Measurements from ENCODE around the gene ARRDC5. TPM values are rescaled to one million over a fixed set of nuclear protein-coding genes. Genes with fewer than 3 reads are reported as not detected.

Gene ARRDC5
- total RNA-seq, 1 experiment from 2014 or later = not detected

- Histone ChIP-seq H3K36me3 (peaks cover 97% of the 10 kb centered on the region), H3K27ac (no peak overlapping the region), H3K9me3 (replicated peaks) (no peaks in the 10 kb centered on the region), H3K4me1 (replicated peaks) (peaks cover 38% of the 10 kb centered on the region), H3K4me3 (no peak overlapping the region), H3K27me3 (replicated peaks) (no peaks in the 10 kb centered on the region)
- no peak for DNase-seq (ENCODE audit: low read depth in 1 of 2, low spot score in 2 of 2)
These were observed 13.8 kb upstream of the ARRDC5 start for GRCh38 chr19:4916292-4917082.

- H3K4me3 ChIP-seq = no peak overlapping the region
- DNase-seq (ENCODE audit: low read depth in 1 of 2, low spot score in 2 of 2) = peak; percentile 88 to 91
- H3K36me3 ChIP-seq = peaks cover 97% of the 10 kb centered on the region
- H3K9me3 ChIP-seq (replicated peaks) = no peaks in the 10 kb centered on the region
- peak overlapping the region; percentile 59 for H3K27ac ChIP-seq
- no peaks in the 10 kb centered on the region for H3K27me3 ChIP-seq (replicated peaks)
- H3K4me1 ChIP-seq (replicated peaks) = peaks cover 50% of the 10 kb centered on the region
These were observed 12.2 kb upstream of the ARRDC5 start for GRCh38 chr19:4914736-4915501.

- no peak for DNase-seq (ENCODE audit: low read depth in 1 of 2, low spot score in 2 of 2)
- Histone ChIP-seq H3K27me3 (replicated peaks) (no peaks in the 10 kb centered on the region), H3K4me3 (no peak overlapping the region), H3K27ac (peak overlapping the region; percentile 59), H3K36me3 (peaks cover 94% of the 10 kb centered on the region), H3K9me3 (replicated peaks) (peaks cover 3% of the 10 kb centered on the region; the same call in 1 of the 2 replicates), H3K4me1 (replicated peaks) (peaks cover 54% of the 10 kb centered on the region)
These were observed 11.5 kb upstream of the ARRDC5 start for GRCh38 chr19:4913996-4914735.

DNA sequence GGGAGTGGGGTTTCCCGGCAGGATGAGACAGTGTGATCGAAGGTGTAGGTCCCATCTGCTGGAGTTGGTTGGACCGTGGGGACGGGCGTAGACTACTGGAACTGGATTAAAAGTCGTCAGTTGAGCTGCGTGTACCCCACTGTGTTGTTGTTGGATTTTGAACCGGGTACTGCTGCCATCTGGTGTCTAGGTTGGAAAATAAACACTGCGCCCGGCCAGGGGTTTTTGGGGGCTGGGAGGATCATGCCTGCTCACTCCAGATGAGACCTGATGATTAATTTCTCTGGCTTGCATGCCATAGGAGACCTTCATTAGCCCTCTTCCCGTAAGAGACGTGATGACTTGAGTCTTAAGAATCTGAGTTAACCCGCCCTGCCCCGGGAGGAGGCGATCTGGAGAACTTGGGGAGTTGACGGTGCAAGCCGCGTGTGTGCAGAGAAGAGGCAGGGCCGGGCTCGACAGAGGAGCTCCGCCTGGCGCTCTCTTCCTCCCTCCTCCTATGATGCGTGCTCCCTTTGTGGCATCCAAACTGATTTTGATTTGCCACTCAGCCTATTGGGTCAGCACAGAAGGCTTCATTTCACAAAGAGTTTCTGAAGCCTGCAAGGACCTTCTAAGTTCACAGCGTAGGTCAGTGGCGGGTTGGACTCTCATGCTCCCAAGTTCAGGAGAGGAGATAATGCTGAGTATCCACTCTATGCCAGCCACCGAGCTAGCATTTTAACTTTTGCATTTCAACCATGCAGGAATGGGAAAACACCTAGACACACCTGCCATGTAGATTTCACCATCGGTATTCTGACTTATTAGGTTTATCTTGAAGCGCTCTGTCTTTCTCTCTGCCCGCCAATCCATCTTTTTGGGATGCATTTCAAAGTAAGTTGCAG, 9.3 kb upstream of the ARRDC5 start:
- H3K36me3 ChIP-seq = peaks cover 73% of the 10 kb centered on the region
- peaks cover 60% of the 10 kb centered on the region for H3K4me1 ChIP-seq (replicated peaks)
- peak overlapping the region; percentile 92 for H3K4me3 ChIP-seq
- no peaks in the 10 kb centered on the region for H3K27me3 ChIP-seq (replicated peaks)
- peaks cover 3% of the 10 kb centered on the region; the same call in 1 of the 2 replicates for H3K9me3 ChIP-seq (replicated peaks)
- peak; percentile 94 to 95 for DNase-seq (ENCODE audit: low read depth in 1 of 2, low spot score in 2 of 2)
- peak overlapping the region; percentile 35 for H3K27ac ChIP-seq

GRCh38 chr19:4911314-4911713, 8.6 kb upstream of the ARRDC5 start:
- peak overlapping the region; percentile 92 for H3K4me3 ChIP-seq
- H3K36me3 ChIP-seq = peaks cover 68% of the 10 kb centered on the region
- H3K27ac ChIP-seq = peak overlapping the region; percentile 35
- no peaks in the 10 kb centered on the region for H3K27me3 ChIP-seq (replicated peaks)
- peaks cover 3% of the 10 kb centered on the region; the same call in 1 of the 2 replicates for H3K9me3 ChIP-seq (replicated peaks)
- peaks cover 60% of the 10 kb centered on the region for H3K4me1 ChIP-seq (replicated peaks)
- no peak for DNase-seq (ENCODE audit: low read depth in 1 of 2, low spot score in 2 of 2)

GRCh38 chr19:4910594-4911281, 8.0 kb upstream of the ARRDC5 start:
- Histone ChIP-seq H3K27me3 (replicated peaks) (no peaks in the 10 kb centered on the region), H3K36me3 (peaks cover 62% of the 10 kb centered on the region), H3K4me3 (peak overlapping the region; percentile 92), H3K27ac (peak overlapping the region; percentile 89), H3K9me3 (replicated peaks) (peaks cover 3% of the 10 kb centered on the region; the same call in 1 of the 2 replicates), H3K4me1 (replicated peaks) (peaks cover 57% of the 10 kb centered on the region)
- peak; percentile 64 to 74 for DNase-seq (ENCODE audit: low read depth in 1 of 2, low spot score in 2 of 2)

- Histone ChIP-seq H3K4me3 (peak overlapping the region; percentile 92), H3K27ac (peak overlapping the region; percentile 89), H3K4me1 (replicated peaks) (peaks cover 50% of the 10 kb centered on the region), H3K36me3 (peaks cover 55% of the 10 kb centered on the region), H3K9me3 (replicated peaks) (peaks cover 3% of the 10 kb centered on the region; the same call in 1 of the 2 replicates), H3K27me3 (replicated peaks) (no peaks in the 10 kb centered on the region)
- peak; percentile 83 to 95 for DNase-seq (ENCODE audit: low read depth in 1 of 2, low spot score in 2 of 2)
These were observed 7.3 kb upstream of the ARRDC5 start for GRCh38 chr19:4909897-4910593.

- H3K36me3 ChIP-seq = peaks cover 48% of the 10 kb centered on the region
- DNase-seq (ENCODE audit: low read depth in 1 of 2, low spot score in 2 of 2) = peak; percentile 76 to 86
- H3K4me1 ChIP-seq (replicated peaks) = peaks cover 42% of the 10 kb centered on the region
- H3K27ac ChIP-seq = peak within 1 kb of the TSS; percentile 89
- H3K4me3 ChIP-seq = peak within 1 kb of the TSS; percentile 92
- H3K9me3 ChIP-seq (replicated peaks) = peaks cover 3% of the 10 kb centered on the region; the same call in 1 of the 2 replicates
- H3K27me3 ChIP-seq (replicated peaks) = no peaks in the 10 kb centered on the region
These were observed 6.6 kb upstream of the ARRDC5 start, which contains the start of gene UHRF1 for GRCh38 chr19:4909156-4909896. TSS of gene UHRF1 (plus strand) at chr19:4909501. CDS start at chr19:4910886, 1,385 bp downstream.

DNA sequence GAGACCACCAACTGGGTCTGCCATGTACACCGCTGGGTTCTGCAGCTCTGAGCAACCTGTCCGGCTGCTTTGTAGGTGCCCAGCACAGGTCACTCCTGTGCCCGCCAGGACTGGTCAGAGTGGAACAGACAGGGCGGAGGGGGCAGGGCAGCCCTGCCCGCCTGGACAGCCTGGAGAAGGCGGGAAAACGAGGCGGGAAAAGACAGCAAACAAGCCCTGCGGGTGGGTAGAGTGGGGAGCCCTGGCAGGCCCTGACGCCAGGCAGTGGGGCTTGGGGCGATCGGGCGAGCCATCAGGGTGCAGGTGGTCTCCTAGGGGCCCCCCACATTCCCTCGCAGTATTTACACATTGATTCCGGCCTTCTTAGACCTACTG, 6.1 kb upstream of the ARRDC5 start:
- H3K27me3 ChIP-seq (replicated peaks) = no peaks in the 10 kb centered on the region
- H3K27ac ChIP-seq = 0 out of 2 replicates have a peak overlapping the region, but pooled peaks have one; percentile 89
- H3K9me3 ChIP-seq (replicated peaks) = peaks cover 3% of the 10 kb centered on the region; the same call in 1 of the 2 replicates
- H3K4me3 ChIP-seq = peak overlapping the region; percentile 92
- DNase-seq (ENCODE audit: low read depth in 1 of 2, low spot score in 2 of 2) = no peak
- H3K36me3 ChIP-seq = peaks cover 42% of the 10 kb centered on the region
- peaks cover 37% of the 10 kb centered on the region for H3K4me1 ChIP-seq (replicated peaks)

- Histone ChIP-seq H3K27me3 (replicated peaks) (no peaks in the 10 kb centered on the region), H3K4me1 (replicated peaks) (peaks cover 35% of the 10 kb centered on the region), H3K27ac (no peak overlapping the region), H3K36me3 (peaks cover 38% of the 10 kb centered on the region), H3K9me3 (replicated peaks) (peaks cover 3% of the 10 kb centered on the region; the same call in 1 of the 2 replicates), H3K4me3 (no peak overlapping the region)
- DNase-seq (ENCODE audit: low read depth in 1 of 2, low spot score in 2 of 2) = no peak
These were observed 5.7 kb upstream of the ARRDC5 start for GRCh38 chr19:4908360-4908759.

DNA sequence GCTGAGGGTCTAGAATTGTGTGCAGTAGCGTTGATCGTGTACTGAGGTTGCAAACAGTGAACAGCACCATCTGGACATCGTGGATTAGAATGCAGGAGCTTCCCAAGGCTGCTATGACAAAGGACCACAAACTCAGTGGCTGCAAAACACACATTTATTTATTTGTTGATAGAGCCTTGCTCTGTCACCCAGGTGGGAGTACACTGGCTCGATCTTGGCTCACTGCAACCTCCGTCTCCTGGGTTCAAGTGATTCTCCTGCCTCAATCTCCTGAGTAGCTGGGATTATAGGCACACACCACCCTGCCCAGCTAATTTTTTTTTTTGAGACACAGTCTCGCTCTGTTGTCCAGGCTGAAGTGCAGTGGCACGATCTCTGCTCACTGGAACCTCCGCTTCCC, 4.3 kb upstream of the ARRDC5 start:
- DNase-seq (ENCODE audit: low read depth in 1 of 2, low spot score in 2 of 2) = no peak
- Histone ChIP-seq H3K9me3 (replicated peaks) (peaks cover 3% of the 10 kb centered on the region; the same call in 1 of the 2 replicates), H3K4me3 (no peak overlapping the region), H3K4me1 (replicated peaks) (peaks cover 24% of the 10 kb centered on the region), H3K27me3 (replicated peaks) (no peaks in the 10 kb centered on the region), H3K36me3 (peaks cover 24% of the 10 kb centered on the region), H3K27ac (no peak overlapping the region)
